Body of pancreas (tissue), 4 donors: ENCODE measurements around the gene DIS3L2.
"Not testable (repeated sequence)": the region's sequence is repeated elsewhere in the genome, so short reads cannot be mapped to it uniquely, and the experiment has no call there.

ENCODE experiments used
- CTCF ChIP-seq, 7 experiments: fragments of 450-650 bp in 4 of 7; fragments of 200-600 bp in 3 of 7; sonication (generic) in 3 of 7; IDR thresholded peaks; one replicate each; pipeline ENCODE4 v1.5.1; 2016 to 2019; ENCODE audit warnings: antibody characterized with exemption in 7 of 7
- POLR2A ChIP-seq, 3 donors: fragments of 450-650 bp; IDR thresholded peaks; one replicate each; pipeline ENCODE4 v1.6.1; 2016; ENCODE audit warnings: antibody characterized with exemption in 3 of 3, mild to moderate bottlenecking in 2 of 3

- TF ChIP-seq POLR2A, CTCF (IDR thresholded peaks at IDR 0.05): not testable (repeated sequence)
Observed at GRCh38 chr2:232036876-232037275, 75.4 kb downstream of the DIS3L2 start.
